Parathyroid adenoma (tissue), 2 donors: Measurements from ENCODE around the gene CLIC3.

ENCODE experiments used
- H2AFZ ChIP-seq: fragments of 300-600 bp; sonication (generic); one replicate; pipeline ENCODE4 v1.7.0; 2017; ENCODE audit warnings: antibody characterized with exemption, mild to moderate bottlenecking
- H3K27ac ChIP-seq: fragments of 300-600 bp; sonication (generic); one replicate; pipeline ENCODE4 v1.7.0; 2017
- H3K27me3 ChIP-seq: fragments of 300-600 bp; sonication (generic); one replicate; pipeline ENCODE4 v1.7.0; 2017; ENCODE audit warnings: low read length; ENCODE audit not compliant: control insufficient read depth, insufficient read depth
- H3K36me3 ChIP-seq: fragments of 300-600 bp; sonication (generic); one replicate; pipeline ENCODE4 v1.7.0; 2017; ENCODE audit warnings: low read length; ENCODE audit not compliant: control insufficient read depth, insufficient read depth
- H3K4me1 ChIP-seq: fragments of 300-600 bp; sonication (generic); one replicate; pipeline ENCODE4 v1.7.0; 2017; ENCODE audit warnings: control low read depth
- H3K4me2 ChIP-seq: fragments of 300-600 bp; sonication (generic); one replicate; pipeline ENCODE4 v1.7.0; 2017; ENCODE audit warnings: low read length
- H3K4me3 ChIP-seq: fragments of 300-600 bp; sonication (generic); one replicate; pipeline ENCODE4 v1.7.0; 2017; ENCODE audit warnings: low read depth, low read length
- H3K79me2 ChIP-seq: fragments of 300-600 bp; sonication (generic); one replicate; pipeline ENCODE4 v1.7.0; 2017; ENCODE audit warnings: control low read depth
- H3K9ac ChIP-seq: fragments of 300-600 bp; sonication (generic); one replicate; pipeline ENCODE4 v1.7.0; 2017; ENCODE audit warnings: mild to moderate bottlenecking
- H3K9me3 ChIP-seq: fragments of 300-600 bp; sonication (generic); one replicate; pipeline ENCODE4 v1.7.0; 2017; ENCODE audit warnings: low read length; ENCODE audit not compliant: control insufficient read depth
- TF ChIP-seq, protein P1 (sequence below): fragments of 300-600 bp; sonication (generic); IDR thresholded peaks from one replicate; pipeline ENCODE4 v1.7.0; 2017; ENCODE audit warnings: antibody characterized with exemption, mild to moderate bottlenecking
- donor health status: primary hyperparathyroidism.

Gene CLIC3

DNA sequence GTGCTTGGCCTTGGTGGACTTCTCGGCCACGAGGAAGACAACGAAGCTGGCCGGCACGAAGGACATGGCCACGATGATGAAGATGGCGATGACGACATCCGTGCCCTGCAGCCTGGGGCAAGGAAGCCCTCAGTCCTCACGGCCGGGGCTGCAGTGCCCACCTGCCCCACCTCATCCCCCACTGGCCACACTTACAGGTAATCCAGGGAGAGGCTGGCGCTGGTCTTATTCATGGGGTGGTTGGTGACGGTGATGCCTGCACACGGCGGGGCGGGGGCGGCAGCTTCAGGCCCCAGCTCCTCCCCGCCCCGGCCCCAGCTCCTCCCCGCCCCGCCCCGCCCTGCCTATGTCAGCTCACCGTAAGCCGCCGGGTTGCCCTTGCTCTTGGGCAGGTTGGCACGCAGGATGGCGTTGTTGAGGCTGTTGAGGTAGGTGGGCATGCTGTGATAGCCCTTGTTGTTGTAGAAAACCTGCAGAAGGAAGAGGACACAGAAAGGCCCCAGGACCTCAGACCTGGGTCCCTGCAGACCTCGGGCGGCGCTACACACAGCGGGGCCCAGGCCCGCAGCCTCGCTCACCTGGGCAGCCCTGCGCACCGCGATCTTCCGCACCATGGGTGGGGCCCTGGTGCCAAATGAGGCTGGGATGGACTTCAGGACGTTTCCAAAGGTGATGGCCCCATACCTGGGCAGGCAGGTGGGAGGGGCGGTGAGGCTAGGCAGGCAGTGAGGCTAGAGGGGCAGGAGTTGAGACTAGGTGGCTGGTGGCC, 15.7 kb upstream of the CLIC3 start:
- Histone ChIP-seq H3K9ac (no peak overlapping the region), H3K36me3 (no peaks in the 10 kb centered on the region)
- TF ChIP-seq, protein P1, sequence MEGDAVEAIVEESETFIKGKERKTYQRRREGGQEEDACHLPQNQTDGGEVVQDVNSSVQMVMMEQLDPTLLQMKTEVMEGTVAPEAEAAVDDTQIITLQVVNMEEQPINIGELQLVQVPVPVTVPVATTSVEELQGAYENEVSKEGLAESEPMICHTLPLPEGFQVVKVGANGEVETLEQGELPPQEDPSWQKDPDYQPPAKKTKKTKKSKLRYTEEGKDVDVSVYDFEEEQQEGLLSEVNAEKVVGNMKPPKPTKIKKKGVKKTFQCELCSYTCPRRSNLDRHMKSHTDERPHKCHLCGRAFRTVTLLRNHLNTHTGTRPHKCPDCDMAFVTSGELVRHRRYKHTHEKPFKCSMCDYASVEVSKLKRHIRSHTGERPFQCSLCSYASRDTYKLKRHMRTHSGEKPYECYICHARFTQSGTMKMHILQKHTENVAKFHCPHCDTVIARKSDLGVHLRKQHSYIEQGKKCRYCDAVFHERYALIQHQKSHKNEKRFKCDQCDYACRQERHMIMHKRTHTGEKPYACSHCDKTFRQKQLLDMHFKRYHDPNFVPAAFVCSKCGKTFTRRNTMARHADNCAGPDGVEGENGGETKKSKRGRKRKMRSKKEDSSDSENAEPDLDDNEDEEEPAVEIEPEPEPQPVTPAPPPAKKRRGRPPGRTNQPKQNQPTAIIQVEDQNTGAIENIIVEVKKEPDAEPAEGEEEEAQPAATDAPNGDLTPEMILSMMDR = no peak

DNA sequence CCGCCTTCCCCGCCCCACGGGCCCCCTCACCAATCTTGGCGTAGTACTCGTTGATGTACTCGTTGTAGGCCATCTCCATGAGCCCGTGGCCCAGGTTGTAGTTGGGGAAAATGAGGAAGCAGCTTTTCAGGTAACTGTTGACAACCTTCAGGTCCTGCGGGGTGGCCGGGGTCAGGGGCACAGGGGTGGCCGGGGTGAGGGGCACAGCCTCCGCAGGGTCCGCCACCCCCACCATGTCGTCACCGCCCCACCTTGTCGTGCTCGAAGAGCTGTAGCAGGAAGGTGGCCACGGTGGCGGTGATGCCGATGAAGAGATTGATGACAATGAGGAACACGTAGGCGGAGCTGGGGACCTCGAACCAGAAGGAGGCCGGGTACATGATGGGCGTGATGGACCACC, 14.8 kb upstream of the CLIC3 start:
- H3K4me3 ChIP-seq = no peak overlapping the region
- no peak overlapping the region for H3K27ac ChIP-seq
- no peaks in the 10 kb centered on the region for H3K9me3 ChIP-seq
- no peaks in the 10 kb centered on the region for H3K27me3 ChIP-seq
- no peaks in the 10 kb centered on the region for H3K4me1 ChIP-seq
- no peak overlapping the region for H3K9ac ChIP-seq
- no peak overlapping the region for H3K4me2 ChIP-seq
- no peaks in the 10 kb centered on the region for H3K36me3 ChIP-seq
- TF ChIP-seq, protein P1 = no peak
- H3K79me2 ChIP-seq = no peaks in the 10 kb centered on the region
- H2AFZ ChIP-seq = no peak overlapping the region

More for the DNA sequence above, 15.7 kb upstream of the CLIC3 start:
- Histone ChIP-seq H3K9me3 (no peaks in the 10 kb centered on the region), H3K4me1 (no peaks in the 10 kb centered on the region), H3K4me2 (no peak overlapping the region), H3K27ac (no peak overlapping the region), H3K4me3 (no peak overlapping the region), H2AFZ (no peak overlapping the region), H3K79me2 (no peaks in the 10 kb centered on the region), H3K27me3 (no peaks in the 10 kb centered on the region)

- Histone ChIP-seq H3K4me2 (no peak overlapping the region), H3K4me3 (no peak overlapping the region), H3K27ac (no peak overlapping the region), H2AFZ (no peak overlapping the region), H3K79me2 (no peaks in the 10 kb centered on the region), H3K36me3 (no peaks in the 10 kb centered on the region), H3K27me3 (no peaks in the 10 kb centered on the region), H3K9me3 (no peaks in the 10 kb centered on the region), H3K4me1 (no peaks in the 10 kb centered on the region), H3K9ac (no peak overlapping the region)
- TF ChIP-seq, protein P1 = no peak
Observed at GRCh38 chr9:137009938-137010732, 13.8 kb upstream of the CLIC3 start.

DNA sequence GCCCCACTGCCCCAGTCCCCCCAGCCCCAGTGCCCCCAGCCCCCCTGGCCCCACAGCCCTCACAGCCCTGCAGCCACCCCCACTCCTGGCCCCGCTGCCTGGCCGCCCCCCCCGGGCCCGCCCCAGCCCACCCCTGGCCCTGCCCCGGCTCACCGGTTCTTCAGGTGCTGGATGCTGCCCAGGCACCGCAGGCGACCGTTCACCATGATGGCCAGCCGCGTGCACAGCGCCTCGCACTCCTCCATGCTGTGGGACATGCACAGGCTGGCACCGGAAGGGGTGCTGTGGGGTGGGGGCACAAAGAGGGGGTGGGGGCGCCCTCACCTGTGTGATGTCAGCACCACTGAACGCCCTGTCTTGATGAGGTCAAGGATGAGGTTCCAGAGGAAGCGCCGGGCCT, 12.8 kb upstream of the CLIC3 start:
- no peak overlapping the region for H2AFZ ChIP-seq
- no peak overlapping the region for H3K9ac ChIP-seq
- H3K4me3 ChIP-seq = no peak overlapping the region
- no peaks in the 10 kb centered on the region for H3K79me2 ChIP-seq
- H3K27me3 ChIP-seq = no peaks in the 10 kb centered on the region
- no peak overlapping the region for H3K4me2 ChIP-seq
- no peak overlapping the region for H3K27ac ChIP-seq
- H3K36me3 ChIP-seq = no peaks in the 10 kb centered on the region
- TF ChIP-seq, protein P1 = no peak
- H3K9me3 ChIP-seq = no peaks in the 10 kb centered on the region
- no peaks in the 10 kb centered on the region for H3K4me1 ChIP-seq
